Measurements from ENCODE around the gene HDAC8.
A peak's percentile ranks its signal among the peaks of the same experiment; 100 is the strongest.
"Not testable (repeated sequence)": the region's sequence is repeated elsewhere in the genome, so short reads cannot be mapped to it uniquely, and the experiment has no call there.

The HDAC8 gene

GRCh38 chrX:72572248-72573157 is at the start of gene HDAC8:
Gene HDAC8, minus strand, starts transcription at chrX:72572843. Its CDS starts 82 bp downstream, at chrX:72572761.
- DNase-seq, result peak; percentile 10 to 37

- DNase-seq, result no peak
Observed at GRCh38 chrX:72621625-72622485, 49.2 kb upstream of the HDAC8 start.

- no peak for DNase-seq
Observed at GRCh38 chrX:72621163-72621562, 48.5 kb upstream of the HDAC8 start.

GRCh38 chrX:72620550-72621145 is 48.0 kb upstream of the HDAC8 start:
- no peak for DNase-seq

- no peak for DNase-seq
Observed at GRCh38 chrX:72609313-72609712, 36.7 kb upstream of the HDAC8 start.

- no peak for DNase-seq
Observed at GRCh38 chrX:72604705-72605104, 32.1 kb upstream of the HDAC8 start.

- no peak for DNase-seq
Observed at GRCh38 chrX:72604112-72604511, 31.5 kb upstream of the HDAC8 start.

- not testable (repeated sequence) for DNase-seq
Observed at GRCh38 chrX:72591038-72591437, 18.4 kb upstream of the HDAC8 start.

GRCh38 chrX:72584163-72584562 is 11.5 kb upstream of the HDAC8 start:
- no peak for DNase-seq

- peak; percentile 0 to 15 for DNase-seq
Observed at GRCh38 chrX:72576141-72576894, 3.7 kb upstream of the HDAC8 start.

- no peak for DNase-seq
Observed at GRCh38 chrX:72573158-72573511, 492 bp upstream of the HDAC8 start.

GRCh38 chrX:72569786-72570185 is 2.9 kb downstream of the HDAC8 start:
- DNase-seq, result no peak

GRCh38 chrX:72568406-72569092 is 4.1 kb downstream of the HDAC8 start:
- DNase-seq, result no peak

GRCh38 chrX:72566448-72566847 is 6.2 kb downstream of the HDAC8 start:
- no peak for DNase-seq

- DNase-seq, result not testable (repeated sequence)
Observed at GRCh38 chrX:72559655-72560054, 13.0 kb downstream of the HDAC8 start.

GRCh38 chrX:72554448-72555140 is 18.0 kb downstream of the HDAC8 start:
- DNase-seq, result no peak

- not testable (repeated sequence) for DNase-seq
Observed at GRCh38 chrX:72552443-72552842, 20.2 kb downstream of the HDAC8 start.

- DNase-seq, result no peak
Observed at GRCh38 chrX:72545990-72546389, 26.7 kb downstream of the HDAC8 start.

GRCh38 chrX:72540318-72540717 is 32.3 kb downstream of the HDAC8 start:
- DNase-seq, result peak in 1 of 2 donors; percentile 1

GRCh38 chrX:72539822-72540221 is 32.8 kb downstream of the HDAC8 start:
- no peak for DNase-seq

GRCh38 chrX:72536542-72536941 is 36.1 kb downstream of the HDAC8 start:
- DNase-seq, result no peak

Data from bone marrow (tissue), 2 donors.